Adipocyte (in vitro differentiated cells): Measurements from ENCODE around the gene AHRR.

Experiments used
- DNase-seq: peaks from one replicate; pipeline ENCODE4 v3.0.0-alpha.2; 2015; ENCODE audit warnings: low read depth
- H3K27me3 ChIP-seq: replicated peaks from 2 replicates; pipeline ENCODE4 v1.7.0; 2013; ENCODE audit warnings: mild to moderate bottlenecking, low read length, moderate library complexity; ENCODE audit not compliant: control insufficient read depth, insufficient read depth
- H3K36me3 ChIP-seq: 2 replicates; pipeline ENCODE4 v1.7.0; 2013; ENCODE audit warnings: low read length, mild to moderate bottlenecking, moderate library complexity; ENCODE audit not compliant: control insufficient read depth, insufficient read depth, severe bottlenecking
- H3K4me1 ChIP-seq: 2 replicates; pipeline ENCODE4 v1.7.0; 2013; ENCODE audit warnings: mild to moderate bottlenecking, low read length, moderate library complexity; ENCODE audit not compliant: control insufficient read depth, insufficient read depth
- H3K4me3 ChIP-seq: 2 replicates; pipeline ENCODE4 v1.7.0; 2013; ENCODE audit warnings: mild to moderate bottlenecking, low read length, moderate library complexity
- H3K9ac ChIP-seq: 2 replicates; pipeline ENCODE4 v1.7.0; 2013; ENCODE audit warnings: mild to moderate bottlenecking, low read length, moderate library complexity
- H3K9me3 ChIP-seq: 2 replicates; pipeline ENCODE4 v1.7.0; 2013; ENCODE audit warnings: mild to moderate bottlenecking, low read length, moderate library complexity; ENCODE audit not compliant: control insufficient read depth

Gene AHRR

DNA sequence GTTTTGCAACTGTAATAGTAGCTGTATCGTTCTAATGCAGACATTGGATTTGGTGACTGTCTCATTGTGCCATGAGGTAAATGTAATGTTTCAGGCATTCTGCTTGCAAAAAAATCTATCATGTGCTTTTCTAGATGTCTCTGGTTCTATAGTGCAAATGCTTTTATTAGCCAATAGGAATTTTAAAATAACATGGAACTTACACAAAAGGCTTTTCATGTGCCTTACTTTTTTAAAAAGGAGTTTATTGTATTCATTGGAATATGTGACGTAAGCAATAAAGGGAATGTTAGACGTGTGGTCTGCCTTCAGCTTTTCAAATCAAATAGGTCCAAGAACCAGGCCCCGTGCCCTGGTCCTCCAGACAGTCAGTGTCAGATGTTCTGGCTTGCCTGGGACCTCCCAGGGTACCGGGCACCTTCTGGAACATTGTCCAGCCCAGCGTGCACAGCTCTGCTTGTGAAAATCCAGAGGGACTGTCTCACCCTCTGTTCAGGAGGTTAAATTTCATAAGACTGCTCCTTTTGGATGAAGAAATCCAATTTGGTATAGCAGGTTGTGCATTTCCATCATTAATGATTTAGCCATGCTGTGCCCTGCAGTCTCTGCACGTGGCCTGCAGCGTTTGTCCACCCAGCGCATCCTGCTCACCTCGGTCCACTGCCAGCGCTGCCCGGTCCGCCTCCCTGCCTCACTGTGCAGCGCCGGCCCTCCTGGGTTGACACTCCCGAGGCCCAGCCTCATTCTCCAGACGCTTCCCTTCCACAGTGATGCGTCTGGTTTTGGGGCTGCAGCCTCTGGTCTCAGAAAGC lies 6.6 kb upstream of the AHRR start:
- no peaks in the 10 kb centered on the region for H3K27me3 ChIP-seq

GRCh38 chr5:315488-316209 lies 5.9 kb upstream of the AHRR start:
- no peaks in the 10 kb centered on the region for H3K9me3 ChIP-seq
- peaks cover 15% of the 10 kb centered on the region for H3K4me1 ChIP-seq
- H3K36me3 ChIP-seq: peaks cover 30% of the 10 kb centered on the region
- no peak for DNase-seq
- no peaks in the 10 kb centered on the region for H3K27me3 ChIP-seq
- no peak overlapping the region for H3K9ac ChIP-seq
- no peak overlapping the region for H3K4me3 ChIP-seq

More for the DNA sequence above, 6.6 kb upstream of the AHRR start:
- H3K4me1 ChIP-seq: peaks cover 13% of the 10 kb centered on the region
- H3K4me3 ChIP-seq: no peak overlapping the region
- no peaks in the 10 kb centered on the region for H3K9me3 ChIP-seq
- H3K9ac ChIP-seq: no peak overlapping the region
- no peak for DNase-seq
- H3K36me3 ChIP-seq: peaks cover 37% of the 10 kb centered on the region

- no peaks in the 10 kb centered on the region for H3K27me3 ChIP-seq
- peaks cover 22% of the 10 kb centered on the region for H3K36me3 ChIP-seq
- no peak overlapping the region for H3K4me3 ChIP-seq
- DNase-seq: no peak
- peaks cover 16% of the 10 kb centered on the region for H3K4me1 ChIP-seq
- H3K9me3 ChIP-seq: no peaks in the 10 kb centered on the region
- H3K9ac ChIP-seq: no peak overlapping the region
These were observed 5.1 kb upstream of the AHRR start for GRCh38 chr5:316210-317085.

DNA sequence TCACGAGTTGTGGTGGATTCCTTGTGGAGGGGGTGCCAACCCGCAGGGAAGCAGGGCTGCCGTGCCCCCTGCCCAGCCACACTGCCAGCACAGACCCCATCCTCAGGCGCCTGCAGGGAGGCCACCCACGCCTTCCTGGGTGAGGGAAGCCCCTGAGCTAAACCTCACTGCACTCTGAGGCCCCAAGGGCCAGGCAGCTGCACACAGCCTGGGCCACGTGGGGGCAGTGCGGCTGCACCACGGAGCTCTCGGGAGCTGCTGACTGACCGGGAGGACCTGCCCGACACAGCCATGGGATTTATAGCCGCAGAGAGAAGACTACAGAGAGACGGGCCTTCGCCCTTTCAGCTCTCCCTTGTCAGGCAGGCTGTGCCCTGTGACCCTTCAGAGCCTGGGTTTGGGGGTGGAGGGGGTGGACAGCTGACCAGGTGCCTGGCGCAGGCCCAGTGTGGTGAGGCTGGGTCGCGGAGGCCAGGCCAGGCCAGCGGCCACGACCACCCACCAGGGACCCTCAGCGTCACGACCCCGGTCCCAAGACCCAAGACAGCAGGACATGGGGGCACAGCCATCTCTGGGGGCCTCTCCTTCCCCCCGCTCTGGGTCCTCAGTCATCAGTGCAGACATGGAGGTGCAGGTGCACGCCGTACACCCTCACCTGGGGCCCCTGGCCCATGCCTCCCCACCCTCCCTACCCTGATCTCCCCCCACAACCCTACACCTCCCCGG lies 4.3 kb upstream of the AHRR start:
- Histone ChIP-seq H3K36me3 (peaks cover 20% of the 10 kb centered on the region), H3K4me1 (peaks cover 16% of the 10 kb centered on the region), H3K9me3 (no peaks in the 10 kb centered on the region), H3K9ac (no peak overlapping the region), H3K4me3 (no peak overlapping the region), H3K27me3 (no peaks in the 10 kb centered on the region)
- DNase-seq: peak; percentile 71

DNA sequence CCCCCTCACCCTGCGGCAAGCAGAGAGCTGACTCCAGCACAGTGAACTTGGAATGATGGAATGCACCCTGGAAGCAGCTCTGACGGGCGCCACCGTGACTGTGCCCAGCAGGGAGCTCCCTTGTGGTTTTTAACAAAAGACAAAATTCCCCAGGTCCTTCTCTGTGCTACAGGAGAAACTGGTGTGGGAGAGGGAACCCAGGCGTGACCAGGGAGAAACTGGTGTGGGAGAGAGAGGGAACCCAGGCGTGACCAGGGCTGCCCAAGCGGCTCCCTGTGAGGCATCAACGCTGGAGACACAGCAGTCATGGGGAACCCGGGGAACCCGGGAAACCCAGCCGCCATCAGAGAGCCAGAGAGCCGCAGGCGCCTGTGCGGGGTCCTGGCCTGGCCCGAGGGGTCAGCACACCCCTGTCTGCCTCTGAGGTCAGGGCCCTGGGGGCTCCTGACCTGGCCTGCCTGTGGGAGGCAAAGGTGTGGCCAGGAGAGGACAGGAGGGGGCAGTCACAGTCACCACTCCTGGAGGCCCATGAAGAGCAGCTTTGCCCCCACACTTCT lies 3.1 kb upstream of the AHRR start:
- no peaks in the 10 kb centered on the region for H3K9me3 ChIP-seq
- H3K9ac ChIP-seq: no peak overlapping the region
- peaks cover 9% of the 10 kb centered on the region for H3K4me1 ChIP-seq
- H3K36me3 ChIP-seq: peaks cover 20% of the 10 kb centered on the region
- H3K27me3 ChIP-seq: no peaks in the 10 kb centered on the region
- DNase-seq: peak; percentile 59
- H3K4me3 ChIP-seq: no peak overlapping the region

DNA sequence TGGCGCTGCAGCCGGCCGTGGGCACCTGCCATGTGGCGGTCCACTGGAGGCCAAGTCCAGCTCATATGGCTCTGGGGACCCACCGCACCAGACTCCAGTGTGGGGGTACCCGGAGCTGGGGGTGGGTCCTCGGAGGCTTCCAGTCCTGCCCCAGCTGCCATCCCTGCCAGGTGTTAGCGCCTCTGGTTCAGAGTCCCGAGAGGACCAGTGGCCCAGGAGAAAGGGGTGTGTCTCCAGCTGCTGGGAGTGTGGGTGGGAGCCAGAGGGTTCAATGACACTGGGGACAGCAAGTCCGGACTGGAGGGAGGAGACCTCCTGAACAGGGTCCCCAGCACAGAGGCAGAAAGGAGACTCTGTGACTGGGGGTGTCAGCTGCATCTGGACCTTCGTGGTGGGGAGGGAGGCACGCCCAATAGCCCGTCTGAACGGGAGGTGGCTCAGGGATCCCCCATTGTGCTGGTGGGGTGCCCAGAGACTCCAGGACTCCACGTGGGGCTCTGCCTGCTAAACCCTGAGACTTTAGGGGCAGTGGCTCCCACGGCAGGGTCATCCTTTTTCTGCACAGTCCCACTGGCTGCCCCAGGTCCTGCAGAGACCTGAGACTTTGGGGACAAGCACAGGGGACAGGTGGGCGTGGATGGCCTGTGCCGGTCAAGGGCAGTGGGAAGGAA lies 2.4 kb upstream of the AHRR start:
- no peak for DNase-seq
- Histone ChIP-seq H3K36me3 (peaks cover 20% of the 10 kb centered on the region), H3K27me3 (no peaks in the 10 kb centered on the region), H3K9me3 (no peaks in the 10 kb centered on the region), H3K9ac (no peak overlapping the region), H3K4me1 (peaks cover 9% of the 10 kb centered on the region), H3K4me3 (no peak overlapping the region)

GRCh38 chr5:320524-321229 lies 837 bp upstream of the AHRR start:
- no peaks in the 10 kb centered on the region for H3K9me3 ChIP-seq
- H3K4me1 ChIP-seq: peaks cover 9% of the 10 kb centered on the region
- H3K4me3 ChIP-seq: peak overlapping the region; percentile 84
- H3K9ac ChIP-seq: peak overlapping the region; percentile 76
- no peaks in the 10 kb centered on the region for H3K27me3 ChIP-seq
- peaks cover 6% of the 10 kb centered on the region for H3K36me3 ChIP-seq
- no peak for DNase-seq

- peak; percentile 48 for DNase-seq
- Histone ChIP-seq H3K36me3 (peaks cover under 1% of the 10 kb centered on the region), H3K4me3 (peak overlapping the region; percentile 84), H3K9ac (peak overlapping the region; percentile 84), H3K9me3 (no peaks in the 10 kb centered on the region), H3K4me1 (peaks cover 9% of the 10 kb centered on the region), H3K27me3 (no peaks in the 10 kb centered on the region)
These were observed 275 bp downstream of the AHRR start for GRCh38 chr5:321726-322251.

DNA sequence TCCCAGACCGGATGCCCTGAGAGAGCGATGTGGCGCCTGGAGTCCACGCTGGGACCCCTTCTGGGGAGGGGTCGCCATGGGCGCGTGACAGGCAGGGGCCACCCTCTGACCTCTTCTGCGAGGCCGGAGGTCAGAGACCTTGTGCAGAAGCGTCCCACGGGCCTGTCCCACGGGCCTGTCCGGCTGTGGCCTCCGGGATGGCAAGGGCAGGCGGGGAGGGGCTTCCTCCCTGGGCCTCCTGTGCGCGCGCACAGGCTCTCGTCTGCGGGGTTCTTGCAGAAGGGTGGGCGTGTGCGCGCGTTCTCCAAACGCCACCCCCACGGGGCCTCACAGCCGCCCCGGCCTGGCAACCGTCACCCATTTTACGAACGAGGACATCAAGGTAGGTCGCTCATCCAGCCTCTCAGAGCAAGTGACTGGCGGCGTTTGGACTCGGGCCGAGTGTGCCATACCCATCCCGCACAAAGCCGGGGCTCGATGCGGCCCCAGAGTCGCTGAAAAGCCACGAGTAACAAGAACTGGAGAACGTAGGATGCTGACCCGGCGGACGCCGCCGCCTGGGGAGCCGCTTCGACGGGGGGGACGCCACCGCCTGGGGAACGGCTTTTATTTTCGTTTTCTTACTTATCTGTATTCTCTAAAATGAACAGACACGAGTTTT lies 897 bp downstream of the AHRR start:
- Histone ChIP-seq H3K9me3 (no peaks in the 10 kb centered on the region), H3K36me3 (no peaks in the 10 kb centered on the region), H3K4me3 (peak overlapping the region; percentile 84), H3K27me3 (no peaks in the 10 kb centered on the region), H3K9ac (peak overlapping the region; percentile 84), H3K4me1 (peaks cover 9% of the 10 kb centered on the region)
- peak; percentile 77 for DNase-seq
